Endothelial cell of coronary artery (primary cell): ENCODE measurements around the gene GLYATL3. TPM values are rescaled to one million over a fixed set of nuclear protein-coding genes. Genes with fewer than 3 reads are reported as not detected.

Experiments used
- total RNA-seq: library from RNA; depleted of rRNA; stranded (reverse); fragments of >200 nt; gene quantifications from 2 replicates; pipeline ENCODE4 v1.2.3, GENCODE V29; 2014

Gene GLYATL3
- total RNA-seq: not detected in 2 replicates

DNA sequence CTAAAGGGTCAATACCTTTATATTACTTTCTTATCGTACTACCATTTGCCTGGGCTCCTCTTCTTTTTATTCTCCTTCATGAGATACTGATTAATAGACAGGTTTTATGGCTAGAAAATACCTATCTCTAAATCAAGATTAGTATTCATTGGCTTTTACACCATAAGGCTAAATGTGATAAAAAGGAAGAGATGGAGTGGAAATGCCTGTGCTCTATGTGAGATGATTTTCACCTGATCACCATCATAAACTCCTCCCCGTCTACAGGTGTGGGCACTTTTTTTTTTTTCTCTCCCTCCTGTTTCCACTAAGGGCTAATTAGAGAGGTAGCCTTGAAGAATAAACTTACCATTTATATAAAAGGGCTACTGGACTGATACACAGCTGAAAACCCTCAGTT lies at the start of gene GLYATL3:
TSS of gene GLYATL3 (plus strand) at position 301 of the 400 bp plus-strand sequence. CDS start 12,068 bp downstream, outside the sequence.

GRCh38 chr6:49462927-49463611 lies 36.7 kb upstream of the GLYATL3 start, which contains the start of the genes CENPQ and MMUT:
TSS of gene CENPQ (plus strand) at chr6:49463370. CDS start at chr6:49470177, 6,807 bp downstream.
TSS of gene MMUT (minus strand) at chr6:49463253. CDS start at chr6:49459466, 3,787 bp downstream.

DNA sequence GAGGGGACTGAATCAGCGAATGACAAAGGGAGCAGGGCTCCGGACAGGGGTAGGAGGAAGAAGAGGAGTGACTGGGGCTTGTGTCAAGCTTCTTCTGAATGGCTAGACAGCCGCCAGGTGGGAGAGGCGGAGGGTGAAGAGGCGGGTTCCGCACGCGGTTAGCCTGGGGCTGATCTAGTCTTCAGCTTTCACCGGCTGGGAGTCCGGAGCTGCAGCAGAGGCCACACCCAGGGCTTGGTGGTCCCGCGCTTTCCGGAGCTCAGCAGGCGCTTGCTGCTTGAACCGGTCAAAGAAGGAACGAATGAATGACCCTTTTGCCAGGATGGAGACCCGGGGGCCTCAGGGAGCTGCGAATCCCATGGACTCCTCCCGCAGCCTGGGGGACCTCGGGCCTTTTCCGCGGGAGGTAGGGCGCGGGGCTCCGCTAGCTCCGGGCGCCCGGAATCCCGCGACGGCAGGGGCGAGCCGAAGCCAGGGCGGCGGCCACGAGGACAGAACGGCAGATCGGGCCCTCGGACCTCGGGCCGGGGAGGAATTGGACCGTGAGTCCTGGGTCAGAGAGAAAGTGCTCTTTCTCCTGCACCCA lies 50.9 kb downstream of the GLYATL3 start, which contains the start of gene C6orf141:
TSS of gene C6orf141 (plus strand) at position 177 of the 586 bp plus-strand sequence. CDS start at position 302, 125 bp downstream.

Other genes starting within 250 kb of the GLYATL3 start
- 9.3 and 12.0 TPM in 2 replicates for gene MMUT, start 36.7 kb upstream of the GLYATL3 start, total RNA-seq
- 3.9 and 5.9 TPM in 2 replicates for gene CENPQ, start 36.6 kb upstream of the GLYATL3 start, total RNA-seq
- 11.3 and 13.1 TPM in 2 replicates for gene C6orf141, start 50.7 kb downstream of the GLYATL3 start, total RNA-seq
- not detected in 2 replicates for gene RHAG, start 136.9 kb downstream of the GLYATL3 start, total RNA-seq
- not detected in 2 replicates for gene CRISP2, start 213.6 kb downstream of the GLYATL3 start, total RNA-seq
- gene CRISP3, start 244.5 kb downstream of the GLYATL3 start, total RNA-seq: not detected in 2 replicates